Liver (tissue), 9 donors: ENCODE measurements around the gene IQCF2. TPM values are rescaled to one million over a fixed set of nuclear protein-coding genes. Genes with fewer than 3 reads are reported as not detected.

Experiments used
- DNase-seq: peaks from one replicate; pipeline ENCODE4 v3.0.0-alpha.2; 2017; ENCODE audit warnings: low spot score
- H3K27ac ChIP-seq, 2 donors: one replicate each; pipeline ENCODE4 v1.7.0; 2013; ENCODE audit warnings: inconsistent platforms in 2 of 2, low read length in 2 of 2, control low read depth in 1 of 2, low read depth in 1 of 2, mild to moderate bottlenecking in 1 of 2
- H3K27me3 ChIP-seq, 4 donors: one replicate each; pipeline versions ENCODE4 v1.6.1 to v1.7.0; 2013; ENCODE audit warnings: low read length in 3 of 4, inconsistent platforms in 1 of 4, mild to moderate bottlenecking in 1 of 4, moderate library complexity in 1 of 4; ENCODE audit not compliant: control insufficient read depth in 4 of 4, insufficient read depth in 4 of 4
- H3K36me3 ChIP-seq, 4 donors: one replicate each; pipeline versions ENCODE4 v1.6.1 to v1.7.0; 2013; ENCODE audit warnings: low read length in 3 of 4, mild to moderate bottlenecking in 3 of 4, low read depth in 1 of 4, moderate library complexity in 1 of 4; ENCODE audit not compliant: control insufficient read depth in 4 of 4, insufficient read depth in 3 of 4
- H3K4me1 ChIP-seq, 4 donors: one replicate each; pipeline versions ENCODE4 v1.6.1 to v1.7.0; 2013; ENCODE audit warnings: low read length in 3 of 4, mild to moderate bottlenecking in 3 of 4, moderate library complexity in 1 of 4; ENCODE audit not compliant: control insufficient read depth in 4 of 4, insufficient read depth in 4 of 4
- H3K4me3 ChIP-seq, 3 donors: one replicate each; pipeline versions ENCODE4 v1.6.1 to v1.7.0; 2013; ENCODE audit warnings: low read length in 3 of 3, control low read depth in 1 of 3, low read depth in 1 of 3, mild to moderate bottlenecking in 1 of 3
- H3K9ac ChIP-seq, 2 donors: one replicate each; pipeline ENCODE4 v1.7.0; 2013; ENCODE audit warnings: low read length in 2 of 2, mild to moderate bottlenecking in 2 of 2, moderate library complexity in 2 of 2, control low read depth in 1 of 2, low read depth in 1 of 2
- H3K9me3 ChIP-seq, 4 donors: one replicate each; pipeline versions ENCODE4 v1.6.1 to v1.7.0; 2013; ENCODE audit warnings: low read length in 3 of 4; ENCODE audit not compliant: control insufficient read depth in 4 of 4
- EGR1 ChIP-seq, 2 donors: IDR thresholded peaks; 2 replicates each; pipeline ENCODE4 v1.6.1; 2016 to 2018; ENCODE audit warnings: antibody characterized with exemption in 2 of 2, low read depth in 2 of 2
- FOXA1 ChIP-seq: IDR thresholded peaks from 2 replicates; pipeline ENCODE4 v1.6.1; 2016; ENCODE audit warnings: antibody characterized with exemption
- FOXA2 ChIP-seq: IDR thresholded peaks from 2 replicates; pipeline ENCODE4 v1.6.1; 2016; ENCODE audit warnings: antibody characterized with exemption
- GABPA ChIP-seq, 2 donors: IDR thresholded peaks in 1 of 2; conservative IDR thresholded peaks in 1 of 2; 2 replicates each; pipeline ENCODE4 v1.6.1; 2016; ENCODE audit warnings: antibody characterized with exemption in 2 of 2, mild to moderate bottlenecking in 1 of 2, moderate library complexity in 1 of 2
- HNF4A ChIP-seq, 2 donors: conservative IDR thresholded peaks; 2 replicates each; pipeline ENCODE4 v1.6.1; 2016; ENCODE audit warnings: antibody characterized with exemption in 2 of 2, mild to moderate bottlenecking in 2 of 2
- JUND ChIP-seq, 2 donors: IDR thresholded peaks; 2 replicates each; pipeline ENCODE4 v1.6.1; 2016; ENCODE audit warnings: antibody characterized with exemption in 2 of 2
- RAD21 ChIP-seq, 2 donors: IDR thresholded peaks; 2 replicates each; pipeline ENCODE4 v1.6.1; 2016; ENCODE audit warnings: antibody characterized with exemption in 2 of 2, mild to moderate bottlenecking in 2 of 2
- RXRA ChIP-seq, 2 donors: IDR thresholded peaks; 2 replicates each; pipeline ENCODE4 v1.6.1; 2017 to 2018; ENCODE audit warnings: antibody characterized with exemption in 2 of 2, mild to moderate bottlenecking in 1 of 2
- SP1 ChIP-seq: IDR thresholded peaks from 2 replicates; pipeline ENCODE4 v1.6.1; 2018; ENCODE audit warnings: antibody characterized with exemption, mild to moderate bottlenecking
- WGBS: extraction: QIAGEN DNeasy Blood & Tissue Kit; methylation state at CpG from one replicate; pipeline ENCODE4 v1.1.7; 2013; 5-methylcytosine and 5-hydroxymethylcytosine counted together
- polyA plus RNA-seq, 2 donors: library from polyadenylated mRNA; stranded (reverse) in 1 of 2; unstranded in 1 of 2; fragments of 200-250 nt in 1 of 2; fragments of >200 nt in 1 of 2; fragmentation: Nextera tagmentation in 1 of 2; extraction: Ambion mirVana in 1 of 2; gene quantifications; one replicate each; pipeline versions ENCODE4 v1.2.1 to v1.2.3, GENCODE V29; 2013 to 2015
- total RNA-seq, 2 donors: library from RNA; depleted of rRNA; stranded (reverse); fragments of >200 nt; gene quantifications; one replicate each; pipeline ENCODE4 v1.2.3, GENCODE V29; 2014
- TF ChIP-seq, protein P1 (sequence below): IDR thresholded peaks from 2 replicates; pipeline ENCODE4 v1.6.1; 2016; ENCODE audit warnings: antibody characterized with exemption
- TF ChIP-seq, protein P2 (sequence below): IDR thresholded peaks from 2 replicates; pipeline ENCODE4 v1.6.1; 2016; ENCODE audit warnings: antibody characterized with exemption
- TF ChIP-seq, protein P3 (sequence below): fragments of 150-350 bp; IDR thresholded peaks from 2 replicates; pipeline ENCODE4 v1.5.1; 2017; ENCODE audit warnings: improper control_type of control experiment, low read depth, low read length; ENCODE audit not compliant: missing input control
- TF ChIP-seq, protein P4 (sequence below): IDR thresholded peaks from 2 replicates; pipeline ENCODE4 v1.6.1; 2016; ENCODE audit warnings: antibody characterized with exemption
- donor health status: healthy.
- donor health status: healthy.
- donor health status: healthy.
- donor health status: healthy.
- donor health status: healthy.

Gene IQCF2
- total and polyA plus RNA-seq, 4 donors: not detected

DNA sequence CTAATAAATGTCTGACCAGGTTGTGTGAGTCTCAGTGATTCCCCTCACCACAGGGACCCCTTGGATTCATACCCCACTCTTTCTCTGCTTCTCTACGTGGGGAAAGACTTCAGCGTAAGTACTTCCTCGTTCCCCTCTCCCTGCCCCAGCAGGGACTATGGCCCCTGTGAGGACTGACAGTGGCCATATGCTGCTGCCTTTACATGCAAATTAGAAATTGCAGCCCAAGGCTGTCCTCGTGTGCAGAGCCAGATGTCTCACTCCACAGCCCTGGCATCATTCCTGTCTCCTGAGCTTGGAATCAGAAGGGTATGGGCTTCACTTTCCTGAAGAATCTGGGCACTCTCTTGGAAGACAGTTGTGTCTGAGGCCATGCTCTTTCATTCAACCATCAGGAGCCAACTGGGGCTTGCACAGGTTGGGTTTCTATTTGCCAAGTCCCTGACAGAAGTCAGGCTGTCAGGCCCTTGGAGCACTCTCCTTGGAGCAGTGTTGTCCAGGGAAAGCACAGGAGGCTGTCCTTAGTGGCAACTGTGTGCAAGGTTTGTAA, 30.5 kb upstream of the IQCF2 start:
- no peak for DNase-seq
- peaks cover 0 to 10% (median 4%) of the 10 kb centered on the region in 4 donors for H3K9me3 ChIP-seq
- no peak overlapping the region for H3K27ac ChIP-seq
- no peaks in the 10 kb centered on the region for H3K4me1 ChIP-seq
- no peaks in the 10 kb centered on the region for H3K36me3 ChIP-seq
- 65% methylated on average over 4 of the region's 4 CpGs for WGBS
- no peaks in the 10 kb centered on the region for H3K27me3 ChIP-seq
- no peak overlapping the region for H3K9ac ChIP-seq
- TF ChIP-seq, protein P1, sequence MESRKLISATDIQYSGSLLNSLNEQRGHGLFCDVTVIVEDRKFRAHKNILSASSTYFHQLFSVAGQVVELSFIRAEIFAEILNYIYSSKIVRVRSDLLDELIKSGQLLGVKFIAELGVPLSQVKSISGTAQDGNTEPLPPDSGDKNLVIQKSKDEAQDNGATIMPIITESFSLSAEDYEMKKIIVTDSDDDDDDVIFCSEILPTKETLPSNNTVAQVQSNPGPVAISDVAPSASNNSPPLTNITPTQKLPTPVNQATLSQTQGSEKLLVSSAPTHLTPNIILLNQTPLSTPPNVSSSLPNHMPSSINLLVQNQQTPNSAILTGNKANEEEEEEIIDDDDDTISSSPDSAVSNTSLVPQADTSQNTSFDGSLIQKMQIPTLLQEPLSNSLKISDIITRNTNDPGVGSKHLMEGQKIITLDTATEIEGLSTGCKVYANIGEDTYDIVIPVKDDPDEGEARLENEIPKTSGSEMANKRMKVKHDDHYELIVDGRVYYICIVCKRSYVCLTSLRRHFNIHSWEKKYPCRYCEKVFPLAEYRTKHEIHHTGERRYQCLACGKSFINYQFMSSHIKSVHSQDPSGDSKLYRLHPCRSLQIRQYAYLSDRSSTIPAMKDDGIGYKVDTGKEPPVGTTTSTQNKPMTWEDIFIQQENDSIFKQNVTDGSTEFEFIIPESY: no peak
- TF ChIP-seq FOXA1: no peak
- no peak overlapping the region for H3K4me3 ChIP-seq

DNA sequence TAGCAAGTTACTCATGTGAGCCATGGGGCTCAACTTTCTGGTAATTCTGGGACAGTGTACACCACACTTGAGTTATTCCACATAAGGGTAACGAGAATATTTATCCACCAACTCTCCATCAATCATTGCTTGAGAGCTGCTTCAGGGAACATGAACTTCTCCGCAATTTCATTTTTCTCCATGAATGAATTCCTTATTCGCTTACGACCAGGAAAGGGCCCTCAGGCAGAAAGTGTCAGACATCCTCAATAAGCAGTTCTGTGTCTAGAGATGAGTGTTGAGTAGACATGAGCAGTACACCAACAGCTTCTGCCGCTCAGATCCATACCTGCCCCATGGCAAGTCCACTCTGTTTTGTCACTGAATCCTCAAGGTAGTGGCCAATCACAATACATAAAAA, 24.8 kb upstream of the IQCF2 start:
- Histone ChIP-seq H3K9me3 (no peaks in the 10 kb centered on the region), H3K4me1 (no peaks in the 10 kb centered on the region)
- 82% methylated on average over 5 of the region's 5 CpGs for WGBS

More for the DNA sequence above, 24.8 kb upstream of the IQCF2 start:
- Histone ChIP-seq H3K4me3 (no peak overlapping the region), H3K27ac (no peak overlapping the region), H3K36me3 (no peaks in the 10 kb centered on the region), H3K27me3 (peaks cover 0 to 7% (median 0%) of the 10 kb centered on the region in 4 donors), H3K9ac (no peak overlapping the region)
- TF ChIP-seq, protein P1: no peak
- TF ChIP-seq, protein P2, sequence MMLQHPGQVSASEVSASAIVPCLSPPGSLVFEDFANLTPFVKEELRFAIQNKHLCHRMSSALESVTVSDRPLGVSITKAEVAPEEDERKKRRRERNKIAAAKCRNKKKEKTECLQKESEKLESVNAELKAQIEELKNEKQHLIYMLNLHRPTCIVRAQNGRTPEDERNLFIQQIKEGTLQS: no peak
- TF ChIP-seq RAD21 (IDR thresholded peaks at IDR 0.05) (no peak), JUND (IDR thresholded peaks at IDR 0.05) (no peak), SP1 (no peak), FOXA2 (no peak), RXRA (IDR thresholded peaks at IDR 0.05) (no peak), EGR1 (IDR thresholded peaks at IDR 0.05; ENCODE audit: low read depth in 2 of 2) (no peak), HNF4A (conservative IDR thresholded peaks at IDR 0.05) (no peak), GABPA (IDR thresholded peaks at IDR 0.05 in 1 of 2, conservative IDR thresholded peaks at IDR 0.05 in 1 of 2) (no peak)
- TF ChIP-seq, protein P3, sequence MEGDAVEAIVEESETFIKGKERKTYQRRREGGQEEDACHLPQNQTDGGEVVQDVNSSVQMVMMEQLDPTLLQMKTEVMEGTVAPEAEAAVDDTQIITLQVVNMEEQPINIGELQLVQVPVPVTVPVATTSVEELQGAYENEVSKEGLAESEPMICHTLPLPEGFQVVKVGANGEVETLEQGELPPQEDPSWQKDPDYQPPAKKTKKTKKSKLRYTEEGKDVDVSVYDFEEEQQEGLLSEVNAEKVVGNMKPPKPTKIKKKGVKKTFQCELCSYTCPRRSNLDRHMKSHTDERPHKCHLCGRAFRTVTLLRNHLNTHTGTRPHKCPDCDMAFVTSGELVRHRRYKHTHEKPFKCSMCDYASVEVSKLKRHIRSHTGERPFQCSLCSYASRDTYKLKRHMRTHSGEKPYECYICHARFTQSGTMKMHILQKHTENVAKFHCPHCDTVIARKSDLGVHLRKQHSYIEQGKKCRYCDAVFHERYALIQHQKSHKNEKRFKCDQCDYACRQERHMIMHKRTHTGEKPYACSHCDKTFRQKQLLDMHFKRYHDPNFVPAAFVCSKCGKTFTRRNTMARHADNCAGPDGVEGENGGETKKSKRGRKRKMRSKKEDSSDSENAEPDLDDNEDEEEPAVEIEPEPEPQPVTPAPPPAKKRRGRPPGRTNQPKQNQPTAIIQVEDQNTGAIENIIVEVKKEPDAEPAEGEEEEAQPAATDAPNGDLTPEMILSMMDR: no peak
- TF ChIP-seq, protein P4, sequence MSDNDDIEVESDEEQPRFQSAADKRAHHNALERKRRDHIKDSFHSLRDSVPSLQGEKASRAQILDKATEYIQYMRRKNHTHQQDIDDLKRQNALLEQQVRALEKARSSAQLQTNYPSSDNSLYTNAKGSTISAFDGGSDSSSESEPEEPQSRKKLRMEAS: no peak
- DNase-seq: no peak
